ENCODE results near the gene PRKCQ.

PRKCQ gene

DNA sequence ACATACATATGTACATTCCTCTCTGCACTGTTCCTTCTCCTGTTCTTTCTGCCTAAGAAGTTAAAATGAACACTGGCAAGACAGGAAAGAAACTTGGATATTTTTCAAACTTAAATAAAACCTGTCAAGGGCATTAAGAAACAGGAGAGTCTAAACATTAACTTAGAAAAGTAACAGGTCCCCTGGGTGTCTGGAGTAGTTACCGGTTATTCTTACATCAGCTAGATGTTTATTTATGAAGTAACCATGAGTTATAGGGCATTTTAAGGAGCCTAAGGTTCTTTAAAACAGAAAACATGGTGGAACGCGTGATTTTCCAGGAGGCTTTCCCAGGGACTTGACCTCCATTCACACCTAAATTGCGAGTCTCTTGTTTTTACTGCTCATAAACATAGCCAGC lies 148.2 kb downstream of the PRKCQ start:
- no peak overlapping the region for H3K4me3 ChIP-seq (ENCODE audit: low read depth, low read length)
- no peaks in the 10 kb centered on the region for H3K9me3 ChIP-seq
- TF ChIP-seq, protein P1, sequence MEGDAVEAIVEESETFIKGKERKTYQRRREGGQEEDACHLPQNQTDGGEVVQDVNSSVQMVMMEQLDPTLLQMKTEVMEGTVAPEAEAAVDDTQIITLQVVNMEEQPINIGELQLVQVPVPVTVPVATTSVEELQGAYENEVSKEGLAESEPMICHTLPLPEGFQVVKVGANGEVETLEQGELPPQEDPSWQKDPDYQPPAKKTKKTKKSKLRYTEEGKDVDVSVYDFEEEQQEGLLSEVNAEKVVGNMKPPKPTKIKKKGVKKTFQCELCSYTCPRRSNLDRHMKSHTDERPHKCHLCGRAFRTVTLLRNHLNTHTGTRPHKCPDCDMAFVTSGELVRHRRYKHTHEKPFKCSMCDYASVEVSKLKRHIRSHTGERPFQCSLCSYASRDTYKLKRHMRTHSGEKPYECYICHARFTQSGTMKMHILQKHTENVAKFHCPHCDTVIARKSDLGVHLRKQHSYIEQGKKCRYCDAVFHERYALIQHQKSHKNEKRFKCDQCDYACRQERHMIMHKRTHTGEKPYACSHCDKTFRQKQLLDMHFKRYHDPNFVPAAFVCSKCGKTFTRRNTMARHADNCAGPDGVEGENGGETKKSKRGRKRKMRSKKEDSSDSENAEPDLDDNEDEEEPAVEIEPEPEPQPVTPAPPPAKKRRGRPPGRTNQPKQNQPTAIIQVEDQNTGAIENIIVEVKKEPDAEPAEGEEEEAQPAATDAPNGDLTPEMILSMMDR (IDR thresholded peaks at IDR 0.05; ENCODE audit: low read depth, low read length), result no peak
- DNase-seq, result no peak
- H3K36me3 ChIP-seq, result no peaks in the 10 kb centered on the region
- H3K4me1 ChIP-seq, result no peaks in the 10 kb centered on the region
- H3K27me3 ChIP-seq, result peaks cover 3% of the 10 kb centered on the region; the same call in 1 of the 2 replicates

- TF ChIP-seq, protein P1 (IDR thresholded peaks at IDR 0.05; ENCODE audit: low read depth, low read length), result no peak
- no peaks in the 10 kb centered on the region for H3K36me3 ChIP-seq
- no peaks in the 10 kb centered on the region for H3K9me3 ChIP-seq
- no peak for DNase-seq
- H3K4me1 ChIP-seq, result no peaks in the 10 kb centered on the region
- H3K27me3 ChIP-seq, result peaks cover 3% of the 10 kb centered on the region; the same call in 1 of the 2 replicates
- no peak overlapping the region for H3K4me3 ChIP-seq (ENCODE audit: low read depth, low read length)
These were observed 148.9 kb downstream of the PRKCQ start for GRCh38 chr10:6431186-6431585.

DNA sequence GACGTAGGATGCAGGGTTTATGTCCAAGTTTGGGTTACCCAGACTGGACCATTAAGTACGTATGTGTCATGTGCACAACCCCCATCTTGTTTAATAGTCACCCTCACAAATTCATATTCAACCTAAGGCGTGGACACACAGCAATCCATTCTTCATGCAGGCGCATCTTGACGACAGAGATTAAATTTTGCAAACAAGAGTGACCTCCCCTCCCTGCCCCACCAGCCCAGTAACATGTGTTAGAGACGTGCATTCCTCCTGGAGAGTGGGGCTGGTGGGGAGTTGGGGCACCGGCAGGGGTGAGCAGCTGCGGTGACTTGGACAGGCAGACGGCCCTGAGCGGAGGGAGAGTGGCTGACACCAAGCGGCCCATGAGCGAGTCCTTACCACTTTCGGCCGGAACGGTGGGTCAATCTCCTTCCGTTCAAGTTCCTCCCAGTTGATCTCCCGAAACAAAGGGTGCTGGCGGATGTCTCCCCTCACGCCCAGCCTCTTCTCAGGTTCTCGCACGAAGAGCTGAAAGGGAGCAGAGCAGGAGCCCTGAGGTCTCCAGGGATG lies 149.6 kb downstream of the PRKCQ start:
- no peak for DNase-seq
- TF ChIP-seq, protein P1 (IDR thresholded peaks at IDR 0.05; ENCODE audit: low read depth, low read length), result no peak
- H3K36me3 ChIP-seq, result no peaks in the 10 kb centered on the region
- H3K4me3 ChIP-seq (ENCODE audit: low read depth, low read length), result no peak overlapping the region
- H3K9me3 ChIP-seq, result no peaks in the 10 kb centered on the region
- H3K27me3 ChIP-seq, result peaks cover 3% of the 10 kb centered on the region; the same call in 1 of the 2 replicates
- H3K4me1 ChIP-seq, result no peaks in the 10 kb centered on the region

DNA sequence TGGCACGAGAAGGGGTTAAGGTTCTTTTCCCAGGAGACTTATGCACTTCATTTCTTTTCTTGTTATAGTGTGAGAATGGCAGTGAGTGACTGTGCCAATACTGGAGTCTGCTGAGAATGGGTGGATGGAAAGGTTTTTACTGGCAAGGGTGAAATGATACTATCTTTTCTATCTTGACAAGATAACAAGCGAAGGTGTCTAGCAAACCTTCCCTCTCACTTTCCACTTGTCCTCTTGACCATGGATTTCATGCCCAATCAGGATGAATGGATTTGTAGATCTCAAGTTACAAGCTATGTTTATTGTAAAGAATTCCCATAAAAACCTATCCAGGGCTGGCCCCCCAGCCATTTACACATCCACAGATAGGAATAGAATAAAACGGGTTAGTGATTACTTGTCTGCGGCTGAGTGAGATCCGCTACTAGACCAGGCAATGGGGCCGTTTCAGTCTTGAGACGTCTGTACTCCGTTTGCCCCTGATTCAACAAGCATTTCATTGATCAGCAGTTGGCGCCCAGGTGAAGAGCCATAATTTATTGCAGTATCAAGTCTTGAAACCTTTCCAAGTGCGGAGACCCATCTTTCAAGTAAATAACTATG lies 152.6 kb downstream of the PRKCQ start:
- Histone ChIP-seq H3K4me1 (no peaks in the 10 kb centered on the region), H3K27me3 (no peaks in the 10 kb centered on the region), H3K4me3 (ENCODE audit: low read depth, low read length) (no peak overlapping the region), H3K36me3 (no peaks in the 10 kb centered on the region), H3K9me3 (no peaks in the 10 kb centered on the region)
- DNase-seq, result no peak
- TF ChIP-seq, protein P1 (IDR thresholded peaks at IDR 0.05; ENCODE audit: low read depth, low read length), result no peak

DNA sequence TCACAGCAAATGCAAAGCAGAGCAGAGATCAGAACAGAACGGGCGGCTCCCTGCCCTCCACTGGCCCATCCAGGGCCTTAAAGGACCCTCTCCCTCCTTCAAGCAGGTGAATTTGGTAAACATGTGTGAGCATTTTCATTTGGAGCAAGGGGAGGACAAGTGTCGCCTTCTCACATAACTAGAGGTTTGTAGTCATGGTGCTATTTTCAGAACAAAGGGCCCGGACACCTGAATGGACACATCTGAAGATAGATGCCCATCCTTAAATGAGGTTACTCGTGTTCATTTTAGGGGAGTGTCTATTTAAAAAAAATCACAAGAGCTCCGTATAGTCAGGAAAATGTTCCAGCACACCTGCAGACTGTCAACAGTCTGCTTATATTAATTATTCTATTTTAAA lies 153.8 kb downstream of the PRKCQ start:
- no peaks in the 10 kb centered on the region for H3K9me3 ChIP-seq
- no peaks in the 10 kb centered on the region for H3K36me3 ChIP-seq
- TF ChIP-seq, protein P1 (IDR thresholded peaks at IDR 0.05; ENCODE audit: low read depth, low read length), result no peak
- DNase-seq, result no peak
- no peaks in the 10 kb centered on the region for H3K27me3 ChIP-seq
- no peak overlapping the region for H3K4me3 ChIP-seq (ENCODE audit: low read depth, low read length)
- no peaks in the 10 kb centered on the region for H3K4me1 ChIP-seq

DNA sequence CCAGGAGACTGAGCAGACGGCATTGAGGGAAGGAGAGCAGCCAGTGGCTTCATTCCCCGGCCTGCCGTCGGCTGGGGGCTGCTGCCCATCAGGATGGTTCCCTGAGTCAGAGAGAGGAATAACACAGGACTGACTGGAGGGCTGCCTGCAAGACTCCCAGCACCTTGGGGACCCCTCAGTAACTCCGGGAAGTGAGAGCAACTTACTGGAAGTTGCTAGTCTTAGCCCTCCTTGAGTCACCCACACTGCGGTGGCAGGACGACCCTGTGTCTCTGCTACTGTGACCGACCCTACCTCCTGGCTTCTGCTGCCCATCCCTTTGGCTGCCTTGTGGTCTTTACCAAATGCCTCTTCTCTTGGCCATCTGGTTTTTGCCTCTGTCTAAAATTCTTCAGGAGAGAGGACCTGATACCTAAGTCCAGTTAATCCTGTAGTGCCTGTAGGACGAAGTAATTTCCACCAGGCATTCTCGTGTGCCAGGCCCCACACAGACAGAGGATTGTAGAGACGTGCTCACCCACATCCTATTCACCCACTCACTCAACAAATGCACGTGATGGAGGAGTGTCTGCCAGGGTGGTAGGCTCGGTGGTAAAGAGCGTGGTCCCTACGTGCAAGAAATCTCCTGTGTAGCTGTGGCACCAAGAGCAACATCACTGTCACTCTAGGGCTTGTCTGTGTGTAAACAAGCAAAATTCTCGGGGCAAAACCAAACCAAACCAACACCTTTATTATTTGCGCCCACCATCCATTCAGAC lies 156.5 kb downstream of the PRKCQ start:
- DNase-seq, result no peak
- Histone ChIP-seq H3K4me3 (ENCODE audit: low read depth, low read length) (no peak overlapping the region), H3K9me3 (no peaks in the 10 kb centered on the region), H3K27me3 (no peaks in the 10 kb centered on the region), H3K36me3 (no peaks in the 10 kb centered on the region), H3K4me1 (no peaks in the 10 kb centered on the region)
- TF ChIP-seq, protein P1 (IDR thresholded peaks at IDR 0.05; ENCODE audit: low read depth, low read length), result no peak
